Esophagus muscularis mucosa (tissue), 4 donors: ENCODE measurements around the gene SLC29A3. TPM values are rescaled to one million over a fixed set of nuclear protein-coding genes. Genes with fewer than 3 reads are reported as not detected.
"Not testable (repeated sequence)": the region's sequence is repeated elsewhere in the genome, so short reads cannot be mapped to it uniquely, and the experiment has no call there.

Source experiments
- DNase-seq: peaks from one replicate; pipeline ENCODE4 v3.0.0-alpha.2; 2017; ENCODE audit errors: extremely low spot score
- H3K27ac ChIP-seq, 4 donors: fragments of 200-600 bp; sonication (generic); replicated peaks in 1 of 4; 1 replicate in 3 of 4; 2 replicates in 1 of 4; pipeline ENCODE4 v1.5.1; 2016 to 2019; ENCODE audit warnings: mild to moderate bottlenecking in 1 of 4
- H3K27me3 ChIP-seq, 4 donors: fragments of 200-600 bp; sonication (generic); one replicate each; pipeline versions ENCODE4 v1.5.1 to v1.6.0; 2016 to 2019
- H3K36me3 ChIP-seq, 4 donors: fragments of 200-600 bp; sonication (generic); one replicate each; pipeline ENCODE4 v1.5.1; 2016 to 2019
- H3K4me1 ChIP-seq, 4 donors: fragments of 200-600 bp; sonication (generic); one replicate each; pipeline ENCODE4 v1.5.1; 2016 to 2019
- H3K4me3 ChIP-seq, 4 donors: fragments of 200-600 bp; sonication (generic); 1 replicate in 2 of 4; 2 replicates in 2 of 4; pipeline ENCODE4 v1.5.1; 2016 to 2019; ENCODE audit warnings: mild to moderate bottlenecking in 4 of 4, moderate library complexity in 1 of 4
- H3K9me3 ChIP-seq, 4 donors: fragments of 200-600 bp; sonication (generic); 1 replicate in 3 of 4; 2 replicates in 1 of 4; pipeline ENCODE4 v1.5.1; 2016 to 2019
- EP300 ChIP-seq: sonication (generic); formaldehyde crosslinking; IDR thresholded peaks from one replicate; pipeline ENCODE4 v1.6.1; 2017; ENCODE audit warnings: antibody characterized with exemption
- POLR2A ChIP-seq: fragments of 450-650 bp; IDR thresholded peaks from one replicate; pipeline ENCODE4 v1.6.1; 2017; ENCODE audit warnings: antibody characterized with exemption, moderate library complexity, mild to moderate bottlenecking, low read depth
- POLR2AphosphoS5 ChIP-seq, 2 donors: sonication (generic); formaldehyde crosslinking; IDR thresholded peaks; one replicate each; pipeline ENCODE4 v1.6.1; 2017; ENCODE audit warnings: antibody characterized with exemption in 2 of 2
- WGBS: methylation state at CpG from one replicate; pipeline ENCODE4 v1.1.5; 2018; 5-methylcytosine and 5-hydroxymethylcytosine counted together
- intact Hi-C: fragments of 100-400 bp; cut with DNase I; formaldehyde crosslinking; loops from one replicate; pipeline ENCODE4 v1.15.1; 2023
- total RNA-seq, 4 donors: library from RNA; depleted of rRNA; stranded (reverse); fragments of >200 nt; gene quantifications; one replicate each; pipeline versions ENCODE4 v1.1.0 to v1.2.1, GENCODE V29; 2016
- TF ChIP-seq, protein P1 (sequence below), 3 experiments: fragments of 200-600 bp in 2 of 3; fragments of 450-650 bp in 1 of 3; sonication (generic) in 2 of 3; IDR thresholded peaks; one replicate each; pipeline ENCODE4 v1.5.1; 2017 to 2019; ENCODE audit warnings: antibody characterized with exemption in 3 of 3, mild to moderate bottlenecking in 2 of 3, moderate library complexity in 1 of 3

Gene SLC29A3
- total RNA-seq, 4 donors from 2014 or later = 4.0 to 6.9 (median 5.0) TPM

DNA sequence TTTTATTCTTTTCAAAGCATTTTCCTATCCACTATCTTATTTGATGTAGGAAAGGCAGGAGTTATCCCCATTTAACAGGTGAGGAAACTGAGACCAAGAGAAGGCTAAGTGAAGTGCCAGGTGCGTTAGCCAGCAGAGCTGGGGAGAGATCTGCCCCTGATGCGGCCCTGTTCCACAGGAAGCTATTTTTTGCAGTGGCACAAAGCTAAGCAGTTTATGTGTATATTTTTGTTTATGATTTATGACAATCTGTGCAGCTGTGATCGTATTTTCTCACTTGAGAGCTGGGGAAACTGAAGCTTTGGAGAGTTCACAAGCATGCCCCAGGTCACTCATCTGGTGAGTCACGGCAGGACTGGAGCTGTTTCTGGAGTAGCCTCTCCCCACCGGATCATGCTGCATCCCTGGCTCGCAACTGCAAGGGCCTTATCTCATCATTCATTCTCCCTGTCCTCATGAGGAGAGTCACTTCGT, 38.8 kb downstream of the SLC29A3 start:
- intact Hi-C loops = no loop called here

GRCh38 chr10:71358277-71358676, 39.2 kb downstream of the SLC29A3 start:
- no peak for TF ChIP-seq EP300
- TF ChIP-seq, protein P1, sequence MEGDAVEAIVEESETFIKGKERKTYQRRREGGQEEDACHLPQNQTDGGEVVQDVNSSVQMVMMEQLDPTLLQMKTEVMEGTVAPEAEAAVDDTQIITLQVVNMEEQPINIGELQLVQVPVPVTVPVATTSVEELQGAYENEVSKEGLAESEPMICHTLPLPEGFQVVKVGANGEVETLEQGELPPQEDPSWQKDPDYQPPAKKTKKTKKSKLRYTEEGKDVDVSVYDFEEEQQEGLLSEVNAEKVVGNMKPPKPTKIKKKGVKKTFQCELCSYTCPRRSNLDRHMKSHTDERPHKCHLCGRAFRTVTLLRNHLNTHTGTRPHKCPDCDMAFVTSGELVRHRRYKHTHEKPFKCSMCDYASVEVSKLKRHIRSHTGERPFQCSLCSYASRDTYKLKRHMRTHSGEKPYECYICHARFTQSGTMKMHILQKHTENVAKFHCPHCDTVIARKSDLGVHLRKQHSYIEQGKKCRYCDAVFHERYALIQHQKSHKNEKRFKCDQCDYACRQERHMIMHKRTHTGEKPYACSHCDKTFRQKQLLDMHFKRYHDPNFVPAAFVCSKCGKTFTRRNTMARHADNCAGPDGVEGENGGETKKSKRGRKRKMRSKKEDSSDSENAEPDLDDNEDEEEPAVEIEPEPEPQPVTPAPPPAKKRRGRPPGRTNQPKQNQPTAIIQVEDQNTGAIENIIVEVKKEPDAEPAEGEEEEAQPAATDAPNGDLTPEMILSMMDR (IDR thresholded peaks at IDR 0.05) = no peak
- TF ChIP-seq POLR2AphosphoS5 (IDR thresholded peaks at IDR 0.05) = no peak
- TF ChIP-seq POLR2A = no peak
- H3K27ac ChIP-seq = no peak overlapping the region
- no peak for DNase-seq
- peaks cover 8 to 83% (median 30%) of the 10 kb centered on the region in 4 donors for H3K36me3 ChIP-seq
- H3K27me3 ChIP-seq = no peaks in the 10 kb centered on the region
- H3K4me1 ChIP-seq = peaks cover 0 to 14% (median 4%) of the 10 kb centered on the region in 4 donors
- WGBS = 80% methylated on average over 7 of the region's 8 CpGs
- intact Hi-C loops = no loop called here
- no peaks in the 10 kb centered on the region for H3K9me3 ChIP-seq
- H3K4me3 ChIP-seq = no peak overlapping the region

More for the DNA sequence above, 38.8 kb downstream of the SLC29A3 start:
- no peak overlapping the region for H3K27ac ChIP-seq
- 94% methylated on average over 6 of the region's 7 CpGs for WGBS
- DNase-seq = no peak
- H3K9me3 ChIP-seq = no peaks in the 10 kb centered on the region
- H3K36me3 ChIP-seq = peaks cover 8 to 83% (median 28%) of the 10 kb centered on the region in 4 donors
- TF ChIP-seq, protein P1 (IDR thresholded peaks at IDR 0.05) = no peak
- no peak for TF ChIP-seq EP300
- TF ChIP-seq POLR2A = no peak
- TF ChIP-seq POLR2AphosphoS5 (IDR thresholded peaks at IDR 0.05) = no peak
- H3K27me3 ChIP-seq = no peaks in the 10 kb centered on the region
- no peak overlapping the region for H3K4me3 ChIP-seq
- H3K4me1 ChIP-seq = peaks cover 0 to 14% (median 4%) of the 10 kb centered on the region in 4 donors

DNA sequence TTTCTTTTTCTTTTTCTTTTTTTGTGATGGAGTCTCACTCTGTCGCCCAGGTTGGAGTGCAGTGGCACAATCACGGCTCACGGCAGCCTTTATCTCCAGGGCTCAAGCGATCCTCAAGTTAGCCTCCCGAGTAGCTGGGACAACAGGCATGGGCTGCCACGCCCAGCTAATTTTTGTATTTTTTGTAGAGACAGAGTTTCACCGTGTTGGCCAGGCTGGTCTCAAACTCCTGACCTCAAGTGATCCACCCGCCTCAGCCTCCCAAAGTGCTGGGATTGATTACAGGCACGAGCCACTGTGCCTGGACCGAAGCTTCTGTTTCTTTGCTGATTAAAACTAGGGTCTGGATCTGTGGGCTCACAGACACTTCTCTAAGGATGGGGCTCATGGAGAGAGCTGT, 39.8 kb downstream of the SLC29A3 start:
- DNase-seq, H3K9me3 ChIP-seq, H3K27me3 ChIP-seq, H3K4me3 ChIP-seq, intact Hi-C loops: not testable (repeated sequence)
- H3K36me3 ChIP-seq = peaks cover 8 to 77% (median 30%) of the 10 kb centered on the region in 4 donors
- H3K4me1 ChIP-seq = peaks cover 0 to 14% (median 4%) of the 10 kb centered on the region in 4 donors
- WGBS = 87% methylated on average over 10 of the region's 10 CpGs
- H3K27ac ChIP-seq = peak overlapping the region in 3 of 4 donors; percentile 13 to 42 (median 33)

GRCh38 chr10:71359364-71360046, 40.4 kb downstream of the SLC29A3 start:
- DNase-seq = no peak
- peaks cover 8 to 73% (median 33%) of the 10 kb centered on the region in 4 donors for H3K36me3 ChIP-seq
- TF ChIP-seq EP300 = no peak
- no peak for TF ChIP-seq POLR2AphosphoS5 (IDR thresholded peaks at IDR 0.05)
- TF ChIP-seq, protein P1 (IDR thresholded peaks at IDR 0.05) = no peak
- TF ChIP-seq POLR2A = no peak
- intact Hi-C loops = no loop called here
- H3K9me3 ChIP-seq = no peaks in the 10 kb centered on the region
- peaks cover 0 to 14% (median 4%) of the 10 kb centered on the region in 4 donors for H3K4me1 ChIP-seq
- WGBS = 64% methylated on average over 9 of the region's 9 CpGs
- peak overlapping the region in 3 of 4 donors; percentile 13 to 42 (median 33) for H3K27ac ChIP-seq
- no peak overlapping the region for H3K4me3 ChIP-seq
- H3K27me3 ChIP-seq = no peaks in the 10 kb centered on the region

DNA sequence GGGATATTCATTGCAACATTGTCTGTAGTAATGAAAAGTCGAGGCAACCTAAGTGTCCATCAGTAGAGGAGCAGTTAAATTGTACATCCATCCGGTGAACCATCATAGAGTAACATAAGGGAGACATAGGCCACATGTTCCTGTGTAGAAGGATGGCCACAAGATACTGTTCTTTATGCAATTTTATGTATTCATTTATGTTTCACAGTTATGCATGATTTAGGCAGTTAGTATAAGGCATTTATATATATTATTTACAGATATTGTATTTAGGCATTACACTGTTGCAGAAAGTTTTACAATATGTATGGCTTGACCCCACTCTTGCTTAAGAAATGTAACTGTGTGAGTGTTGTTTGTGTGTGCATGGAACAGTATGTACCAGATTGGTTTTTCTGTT, 41.7 kb downstream of the SLC29A3 start:
- no peak for DNase-seq
- Histone ChIP-seq H3K4me3 (no peak overlapping the region), H3K36me3 (peaks cover 8 to 74% (median 34%) of the 10 kb centered on the region in 4 donors), H3K9me3 (no peaks in the 10 kb centered on the region), H3K27me3 (no peaks in the 10 kb centered on the region), H3K4me1 (peaks cover 0 to 14% (median 4%) of the 10 kb centered on the region in 4 donors), H3K27ac (no peak overlapping the region)
- TF ChIP-seq, protein P1 (IDR thresholded peaks at IDR 0.05) = no peak
- TF ChIP-seq POLR2A (no peak), POLR2AphosphoS5 (IDR thresholded peaks at IDR 0.05) (no peak), EP300 (no peak)
- intact Hi-C loops = no loop called here
- WGBS = 96% methylated on average over 2 of the region's 2 CpGs
